GM10248 (cell line): ENCODE measurements around the gene FBXW9.
"Not testable (repeated sequence)": the region's sequence is repeated elsewhere in the genome, so short reads cannot be mapped to it uniquely, and the experiment has no call there.

Experiments
- CTCF ChIA-PET: fragments of 300-600 bp; sonication (Branson Sonifier 250); formaldehyde crosslinking; extraction: SDS; loops from one replicate; lab custom pipeline; 2021; ENCODE audit warnings: antibody characterized with exemption; lab: Yijun Ruan, JAX
- POLR2A ChIA-PET: fragments of 350-650 bp; sonication (Branson Sonifier 250); formaldehyde crosslinking; extraction: SDS; loops from one replicate; lab custom pipeline; 2020; ENCODE audit warnings: antibody characterized with exemption; lab: Yijun Ruan, JAX
- DNase-seq: peaks from one replicate; pipeline ENCODE4 v3.0.0; 2012; ENCODE audit errors: extremely low spot score
- TF ChIP-seq, protein P1 (sequence below): IDR thresholded peaks from 2 replicates; pipeline ENCODE4 v1.5.1; 2012; ENCODE audit warnings: mild to moderate bottlenecking, low read depth; ENCODE audit errors: extremely low read depth, missing control alignments, control extremely low read depth

FBXW9 gene

DNA sequence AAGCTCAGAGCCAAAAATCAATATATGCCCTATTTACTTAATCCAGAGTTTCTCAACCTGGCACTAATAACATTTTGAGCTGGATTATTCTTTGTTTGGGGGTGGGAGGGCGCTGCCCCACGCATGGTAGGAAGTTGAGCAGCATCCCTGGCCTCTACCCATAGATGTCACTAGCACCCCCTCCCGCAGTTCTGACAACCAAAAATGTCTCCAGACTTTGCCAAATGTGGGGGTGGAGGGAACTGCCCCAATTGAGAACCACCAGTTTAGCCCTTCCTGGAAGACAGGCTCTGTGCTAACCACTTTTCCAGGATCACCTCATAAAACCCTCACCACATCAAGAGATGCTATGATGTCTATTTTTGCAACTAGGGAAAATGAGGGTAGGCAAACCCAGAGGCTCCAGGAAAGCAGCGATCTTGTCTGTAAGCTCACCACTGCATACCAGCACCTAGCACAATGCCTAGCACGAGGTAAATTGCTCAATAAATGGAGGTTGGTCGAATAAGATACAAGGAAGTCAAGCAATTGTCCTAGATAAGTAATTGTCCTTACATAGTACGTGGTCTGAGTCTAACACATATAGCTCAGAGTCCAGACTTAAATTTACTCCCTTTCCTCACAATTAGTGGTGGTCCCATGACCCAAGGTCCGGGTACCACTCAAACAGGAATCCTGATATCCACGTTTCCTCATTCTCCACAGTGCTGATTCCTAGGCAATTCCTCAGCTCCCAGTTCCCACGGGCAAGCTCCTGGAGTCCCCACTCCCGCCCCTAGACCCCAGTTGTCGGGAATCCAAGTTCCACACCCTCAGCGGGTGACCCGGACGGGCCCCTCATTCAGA is 37.2 kb upstream of the FBXW9 start:
- ChIA-PET POLR2A (interaction anchor here (1.6 to 1.9 kb wide), 2 partner anchors 11 to 58 kb away, joined by 5 read pairs; partner anchors contain the start of gene JUNB), CTCF (interaction anchor here (0.7 to 3.8 kb wide), 15 partner anchors 10 to 114 kb away, joined by 3 to 17 read pairs (median 4); partner anchors contain the start of gene TNPO2)
- DNase-seq: peak; percentile 62
- TF ChIP-seq, protein P1, sequence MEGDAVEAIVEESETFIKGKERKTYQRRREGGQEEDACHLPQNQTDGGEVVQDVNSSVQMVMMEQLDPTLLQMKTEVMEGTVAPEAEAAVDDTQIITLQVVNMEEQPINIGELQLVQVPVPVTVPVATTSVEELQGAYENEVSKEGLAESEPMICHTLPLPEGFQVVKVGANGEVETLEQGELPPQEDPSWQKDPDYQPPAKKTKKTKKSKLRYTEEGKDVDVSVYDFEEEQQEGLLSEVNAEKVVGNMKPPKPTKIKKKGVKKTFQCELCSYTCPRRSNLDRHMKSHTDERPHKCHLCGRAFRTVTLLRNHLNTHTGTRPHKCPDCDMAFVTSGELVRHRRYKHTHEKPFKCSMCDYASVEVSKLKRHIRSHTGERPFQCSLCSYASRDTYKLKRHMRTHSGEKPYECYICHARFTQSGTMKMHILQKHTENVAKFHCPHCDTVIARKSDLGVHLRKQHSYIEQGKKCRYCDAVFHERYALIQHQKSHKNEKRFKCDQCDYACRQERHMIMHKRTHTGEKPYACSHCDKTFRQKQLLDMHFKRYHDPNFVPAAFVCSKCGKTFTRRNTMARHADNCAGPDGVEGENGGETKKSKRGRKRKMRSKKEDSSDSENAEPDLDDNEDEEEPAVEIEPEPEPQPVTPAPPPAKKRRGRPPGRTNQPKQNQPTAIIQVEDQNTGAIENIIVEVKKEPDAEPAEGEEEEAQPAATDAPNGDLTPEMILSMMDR: peak; percentile 30

DNA sequence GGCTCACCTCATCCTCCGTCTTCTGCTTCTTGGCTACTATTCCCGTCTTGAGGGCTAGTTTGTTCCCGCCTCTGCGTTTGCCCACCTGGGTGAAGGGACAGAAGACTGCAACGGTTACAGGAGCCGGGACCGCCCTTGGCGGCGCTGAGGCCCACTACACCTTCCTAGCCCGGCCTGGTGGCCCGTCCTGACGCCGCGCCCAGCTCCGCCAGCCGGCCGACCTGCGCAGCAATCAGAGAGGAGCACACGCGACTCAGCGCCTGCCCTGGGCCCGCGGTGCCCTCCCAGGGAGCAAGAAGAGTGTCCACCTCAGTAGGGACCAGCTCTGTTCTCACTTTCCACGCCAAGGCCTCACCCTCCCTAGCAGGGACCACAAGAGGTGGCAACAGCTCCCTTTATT is 34.9 kb upstream of the FBXW9 start:
- ChIA-PET POLR2A (interaction anchor here (1.5 kb wide), 1 partner anchor 60 kb away, joined by 3 read pairs; the partner anchor contains the start of gene JUNB), CTCF (interaction anchor here (0.9 to 3.8 kb wide), 2 partner anchors 14 to 26 kb away, joined by 3 to 17 read pairs; no protein-coding TSS in a partner anchor)
- no peak for DNase-seq
- TF ChIP-seq, protein P1: no peak

GRCh38 chr19:12730064-12730463 is 33.6 kb upstream of the FBXW9 start:
- TF ChIP-seq, protein P1: no peak
- POLR2A ChIA-PET: interaction anchor here (1.5 kb wide), 1 partner anchor 61 kb away, joined by 3 read pairs; the partner anchor contains the start of gene JUNB
- CTCF ChIA-PET: interaction anchor here (1.1 kb wide), 1 partner anchor 30 kb away, joined by 3 read pairs; no protein-coding TSS in a partner anchor
- DNase-seq: no peak

GRCh38 chr19:12727745-12728433 is 31.5 kb upstream of the FBXW9 start:
- POLR2A ChIA-PET: interaction anchor here (1.1 kb wide), 1 partner anchor 11 kb away, joined by 3 read pairs; no protein-coding TSS in a partner anchor
- TF ChIP-seq, protein P1: no peak
- CTCF ChIA-PET: interaction anchor here (0.9 to 1.3 kb wide), 4 partner anchors 10 to 68 kb away, joined by 3 to 5 read pairs (median 4); no protein-coding TSS in a partner anchor
- no peak for DNase-seq

- TF ChIP-seq, protein P1: no peak
- CTCF ChIA-PET: interaction anchor here (0.9 to 1.8 kb wide), 6 partner anchors 10 to 69 kb away, joined by 3 to 5 read pairs (median 4); no protein-coding TSS in a partner anchor
- POLR2A ChIA-PET: no interaction called here
- DNase-seq: no peak
These were observed 30.5 kb upstream of the FBXW9 start for GRCh38 chr19:12726988-12727316.

DNA sequence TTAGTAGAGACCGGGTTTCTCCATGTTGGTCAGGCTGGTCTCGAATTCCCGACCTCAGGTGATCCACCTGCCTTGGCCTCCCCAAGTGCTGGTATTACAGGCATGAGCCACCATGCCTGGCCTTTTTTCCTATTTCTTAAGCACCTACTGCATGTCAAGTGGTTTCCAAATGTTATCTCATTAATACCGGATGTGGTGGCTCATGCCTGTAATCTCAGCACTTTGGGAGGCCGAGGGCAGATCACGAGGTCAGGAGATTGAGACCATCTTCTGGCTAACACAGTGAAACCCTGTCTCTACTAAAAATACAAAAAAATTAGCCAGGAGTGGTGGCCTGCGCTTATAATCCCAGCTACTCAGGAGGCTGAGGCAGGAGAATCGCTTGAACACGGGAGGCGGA is 29.2 kb upstream of the FBXW9 start:
- DNase-seq: not testable (repeated sequence)
- CTCF ChIA-PET: interaction anchor here (1.4 to 3.5 kb wide), 3 partner anchors 8 to 49 kb away, joined by 3 to 19 read pairs (median 5); no protein-coding TSS in a partner anchor
- POLR2A ChIA-PET: interaction anchor here (0.7 to 1.4 kb wide), 2 partner anchors 11 to 147 kb away, joined by 3 to 5 read pairs; no protein-coding TSS in a partner anchor
